Epithelial cell of esophagus (primary cell): ENCODE results near the gene DFFA.
"Not testable (repeated sequence)": the region's sequence is repeated elsewhere in the genome, so short reads cannot be mapped to it uniquely, and the experiment has no call there.

Experiments
- DNase-seq: peaks from one replicate; pipeline ENCODE4 v3.0.0; 2010; ENCODE audit warnings: low read depth
- H3K4me3 ChIP-seq: 2 replicates; pipeline ENCODE4 v1.5.1; 2011; ENCODE audit warnings: mild to moderate bottlenecking, low read length, control low read depth
- TF ChIP-seq, protein P1 (sequence below): IDR thresholded peaks from 2 replicates; pipeline ENCODE4 v1.5.1; 2011; ENCODE audit warnings: low read depth, mild to moderate bottlenecking, low read length, control low read depth, inconsistent platforms; ENCODE audit not compliant: insufficient read depth; ENCODE audit errors: missing control alignments

Gene DFFA

DNA sequence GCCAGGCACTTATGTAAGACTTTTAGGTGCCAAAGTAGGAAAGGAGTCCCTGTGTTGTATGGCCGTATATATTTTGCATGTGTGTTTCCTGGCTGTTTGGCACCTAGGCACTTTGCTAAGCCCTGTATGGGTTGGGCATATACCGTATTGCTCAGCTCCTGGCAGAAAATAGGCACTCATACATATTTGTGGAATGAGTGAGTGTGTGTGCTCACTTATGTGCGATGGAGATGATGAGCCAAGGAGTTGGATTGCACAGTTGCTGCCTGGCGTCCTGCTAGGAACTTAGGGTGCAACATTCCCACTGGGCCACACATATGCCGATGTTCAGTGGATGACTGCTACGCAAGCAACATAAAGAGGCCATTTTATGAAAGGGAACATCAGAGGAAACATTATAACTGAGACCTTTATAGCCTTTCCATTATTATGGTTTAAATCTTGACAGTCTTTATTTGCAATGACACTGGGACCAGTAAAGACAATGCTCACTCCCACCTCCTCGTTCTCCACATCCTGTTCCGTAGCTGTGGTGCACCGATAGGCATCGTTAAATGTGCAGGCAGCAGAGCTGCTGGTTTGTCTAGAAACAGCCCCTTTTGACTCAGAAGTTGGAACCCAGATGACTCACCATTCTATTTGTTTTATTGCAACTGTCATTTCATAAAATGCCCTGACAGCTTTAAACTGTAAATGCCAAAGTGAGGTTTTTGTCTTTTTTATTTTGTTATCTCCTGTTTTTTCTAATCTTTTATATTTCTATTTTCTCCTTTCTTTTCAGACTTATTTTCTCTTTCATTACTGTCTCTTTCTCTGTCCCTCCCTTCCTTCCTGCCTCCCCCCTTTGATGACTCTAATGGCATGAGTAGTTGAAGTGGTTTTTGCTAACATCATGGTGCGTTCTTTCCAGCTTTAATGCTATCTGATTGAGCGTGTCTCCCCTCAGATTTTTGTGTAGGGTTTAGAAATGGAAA is 38.5 kb upstream of the DFFA start:
- no peak overlapping the region for H3K4me3 ChIP-seq
- TF ChIP-seq, protein P1, sequence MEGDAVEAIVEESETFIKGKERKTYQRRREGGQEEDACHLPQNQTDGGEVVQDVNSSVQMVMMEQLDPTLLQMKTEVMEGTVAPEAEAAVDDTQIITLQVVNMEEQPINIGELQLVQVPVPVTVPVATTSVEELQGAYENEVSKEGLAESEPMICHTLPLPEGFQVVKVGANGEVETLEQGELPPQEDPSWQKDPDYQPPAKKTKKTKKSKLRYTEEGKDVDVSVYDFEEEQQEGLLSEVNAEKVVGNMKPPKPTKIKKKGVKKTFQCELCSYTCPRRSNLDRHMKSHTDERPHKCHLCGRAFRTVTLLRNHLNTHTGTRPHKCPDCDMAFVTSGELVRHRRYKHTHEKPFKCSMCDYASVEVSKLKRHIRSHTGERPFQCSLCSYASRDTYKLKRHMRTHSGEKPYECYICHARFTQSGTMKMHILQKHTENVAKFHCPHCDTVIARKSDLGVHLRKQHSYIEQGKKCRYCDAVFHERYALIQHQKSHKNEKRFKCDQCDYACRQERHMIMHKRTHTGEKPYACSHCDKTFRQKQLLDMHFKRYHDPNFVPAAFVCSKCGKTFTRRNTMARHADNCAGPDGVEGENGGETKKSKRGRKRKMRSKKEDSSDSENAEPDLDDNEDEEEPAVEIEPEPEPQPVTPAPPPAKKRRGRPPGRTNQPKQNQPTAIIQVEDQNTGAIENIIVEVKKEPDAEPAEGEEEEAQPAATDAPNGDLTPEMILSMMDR: no peak
- peak; percentile 95 for DNase-seq

DNA sequence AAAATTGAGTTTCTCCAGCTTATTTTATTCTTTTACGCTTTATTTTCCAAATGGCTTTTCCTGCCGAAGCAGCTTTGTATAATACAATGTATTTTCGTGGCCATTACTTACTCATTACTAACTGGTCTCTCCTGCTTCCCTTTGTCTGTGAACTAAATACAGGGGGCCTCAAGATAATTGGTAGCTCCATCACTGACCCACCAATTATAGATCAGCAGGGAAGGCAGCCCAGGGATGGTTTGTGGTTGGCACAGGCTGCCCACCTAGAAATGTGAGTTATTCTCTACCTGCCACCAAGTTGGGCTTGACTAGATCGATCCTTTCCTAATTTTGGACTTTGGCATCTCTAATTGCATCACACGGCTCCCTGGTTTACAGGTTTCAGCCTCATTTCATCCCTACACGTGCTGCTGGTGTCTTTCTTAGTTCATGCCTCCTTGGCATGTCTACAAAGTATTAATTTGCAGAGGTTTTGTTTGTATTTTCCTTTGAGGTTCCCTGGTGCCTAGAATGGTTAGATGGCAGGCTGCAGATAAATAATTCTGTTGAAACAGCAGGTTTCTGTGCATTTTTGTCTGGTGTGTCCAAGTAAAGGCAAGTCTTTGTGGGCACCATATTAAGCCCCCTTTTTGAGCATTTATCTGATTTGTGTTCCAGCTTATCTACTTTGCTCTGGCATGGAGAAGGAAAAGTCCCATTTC is 37.6 kb upstream of the DFFA start:
- no peak overlapping the region for H3K4me3 ChIP-seq
- TF ChIP-seq, protein P1: no peak
- no peak for DNase-seq

DNA sequence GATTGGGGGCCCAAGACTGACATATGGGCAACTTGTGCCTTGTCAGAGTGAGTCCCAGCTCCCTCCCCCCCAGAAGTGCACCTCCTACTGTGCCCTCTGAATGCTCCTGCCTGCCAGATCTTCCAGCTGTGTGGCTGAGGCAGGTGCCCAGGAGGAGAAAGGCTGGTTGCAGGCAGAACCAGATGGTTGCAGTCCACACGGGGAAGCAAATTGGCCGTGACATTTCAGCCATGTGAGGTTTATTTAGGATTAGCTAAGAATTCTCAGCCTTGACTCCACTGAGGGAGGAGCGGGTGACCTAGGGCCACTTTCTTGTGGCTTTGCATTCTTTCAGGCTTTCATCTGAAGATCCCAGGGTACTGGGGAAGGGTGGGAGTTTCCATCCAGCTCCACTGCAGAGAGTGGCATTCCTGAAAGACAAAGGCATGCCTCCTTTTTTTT is 36.2 kb upstream of the DFFA start:
- TF ChIP-seq, protein P1: no peak
- no peak for DNase-seq
- H3K4me3 ChIP-seq: no peak overlapping the region

DNA sequence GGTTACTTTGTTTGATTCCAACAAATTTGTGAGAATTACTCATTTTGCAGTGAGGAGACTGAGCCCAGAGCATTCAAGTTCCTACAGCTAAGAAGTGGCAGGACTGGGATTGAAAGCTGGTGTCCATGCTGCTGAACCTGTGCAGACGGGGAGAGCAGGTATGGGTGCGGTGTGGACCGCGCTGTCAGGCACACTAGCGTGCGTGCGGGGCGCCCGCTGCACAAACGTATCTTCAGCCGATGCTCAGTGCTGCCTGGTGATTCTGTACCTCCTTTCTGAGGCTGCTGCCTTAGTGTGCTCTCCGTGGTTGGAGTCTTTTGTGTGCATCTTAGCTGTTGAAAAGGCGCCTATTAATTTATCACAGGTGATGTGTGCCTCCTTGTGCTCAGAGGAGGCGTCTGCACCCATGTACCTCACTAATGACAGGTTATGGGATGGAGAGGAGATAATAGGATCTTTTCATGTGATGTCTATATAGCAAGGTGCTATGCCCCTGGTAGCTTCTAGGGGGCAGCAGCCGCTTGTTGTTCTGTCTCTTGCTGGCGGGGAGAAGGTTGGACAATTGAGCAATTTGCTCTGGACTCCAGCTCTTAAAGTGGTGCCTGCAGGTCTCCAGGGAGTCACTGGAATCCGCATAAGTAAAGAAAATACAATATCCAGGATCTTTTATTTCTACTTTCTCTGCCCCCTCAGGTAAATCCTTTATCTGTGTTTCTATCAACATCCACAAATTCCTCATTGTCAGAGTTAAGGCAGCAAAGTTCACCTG is 35.0 kb upstream of the DFFA start:
- peak; percentile 85 for DNase-seq
- H3K4me3 ChIP-seq: no peak overlapping the region
- TF ChIP-seq, protein P1: peak; percentile 93

DNA sequence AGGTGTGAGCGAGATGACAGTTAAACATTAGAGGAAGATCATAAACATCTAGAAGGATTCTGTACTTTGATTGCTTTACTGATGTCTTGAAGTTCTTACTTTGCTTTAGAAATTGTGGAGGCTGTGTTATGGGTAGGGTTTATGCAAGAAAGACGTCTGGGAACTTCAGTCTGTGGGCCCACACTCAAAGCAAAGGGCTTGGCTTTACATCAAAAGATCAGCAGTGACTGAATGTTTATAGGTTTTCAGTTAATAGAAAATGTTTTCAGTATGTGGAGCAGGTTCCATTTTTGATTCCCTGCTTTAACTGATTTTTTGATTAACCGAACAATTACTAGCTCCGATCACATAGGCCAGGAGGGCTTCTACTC is 34.3 kb upstream of the DFFA start:
- DNase-seq: no peak
- H3K4me3 ChIP-seq: no peak overlapping the region
- TF ChIP-seq, protein P1: no peak

DNA sequence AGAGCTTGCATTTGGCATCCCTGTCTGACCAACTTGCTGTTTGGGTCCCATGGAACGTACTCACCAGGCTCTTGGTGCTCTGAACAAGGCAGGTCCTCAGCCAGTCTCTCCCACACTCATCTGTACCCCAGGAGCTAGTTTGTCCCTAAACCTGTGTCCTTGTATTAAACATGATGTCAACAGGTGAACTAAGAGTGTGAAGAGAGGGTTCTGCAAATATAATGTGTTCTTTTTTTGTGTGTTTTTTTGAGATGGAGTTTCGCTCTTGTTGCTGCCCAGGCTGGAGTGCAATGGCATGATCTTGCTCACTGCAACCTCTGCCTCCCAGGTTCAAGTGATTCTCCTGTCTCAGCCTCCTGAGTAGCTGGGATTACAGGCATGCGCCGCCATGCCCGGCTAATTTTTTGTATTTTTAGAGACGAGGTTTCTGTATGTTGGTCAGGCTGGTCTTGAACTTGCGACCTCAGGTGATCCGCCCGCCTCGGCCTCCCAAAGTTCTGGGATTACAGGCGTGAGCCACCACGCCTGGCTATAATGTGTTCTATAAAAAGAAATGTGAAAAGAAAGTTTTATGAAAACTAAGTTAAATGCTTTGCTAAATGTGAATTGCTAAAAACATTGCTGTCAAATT is 33.8 kb upstream of the DFFA start:
- not testable (repeated sequence) for H3K4me3 ChIP-seq, DNase-seq

DNA sequence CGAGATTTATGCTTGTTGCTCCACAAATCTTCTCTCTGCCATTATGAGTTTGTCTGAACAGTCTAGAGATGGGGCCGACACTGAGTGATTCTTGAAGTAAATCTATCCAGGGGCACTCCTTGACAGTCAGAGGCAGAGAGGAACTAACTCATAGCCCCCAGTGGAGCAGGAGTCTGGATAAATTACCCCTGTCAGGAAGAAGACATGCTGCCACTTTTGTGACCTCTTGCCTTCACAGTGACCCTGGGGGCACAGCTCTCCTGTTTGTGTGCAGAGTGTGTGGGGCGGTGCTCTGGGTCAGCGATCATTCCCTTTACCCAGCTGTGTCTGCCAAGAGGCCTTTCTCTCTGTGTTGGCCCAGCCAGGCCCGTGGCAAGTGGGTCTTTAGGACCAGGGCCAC is 31.9 kb upstream of the DFFA start:
- TF ChIP-seq, protein P1: no peak
- no peak overlapping the region for H3K4me3 ChIP-seq
- DNase-seq: no peak
